Gastroesophageal sphincter (tissue), 3 donors: Measurements from ENCODE around the gene PPARG.

Experiments used
- EP300 ChIP-seq: sonication (generic); formaldehyde crosslinking; IDR thresholded peaks from one replicate; pipeline ENCODE4 v1.6.1; 2017; ENCODE audit warnings: antibody characterized with exemption, mild to moderate bottlenecking
- POLR2A ChIP-seq, 2 donors: fragments of 450-650 bp; IDR thresholded peaks; one replicate each; pipeline ENCODE4 v1.6.1; 2017; ENCODE audit warnings: antibody characterized with exemption in 2 of 2, mild to moderate bottlenecking in 2 of 2, moderate library complexity in 1 of 2
- POLR2AphosphoS5 ChIP-seq: sonication (generic); formaldehyde crosslinking; IDR thresholded peaks from one replicate; pipeline ENCODE4 v1.6.1; 2017; ENCODE audit warnings: antibody characterized with exemption
- TF ChIP-seq, protein P1 (sequence below), 4 experiments: fragments of 200-600 bp in 2 of 4; fragments of 450-650 bp in 2 of 4; sonication (generic) in 1 of 4; IDR thresholded peaks; one replicate each; pipeline ENCODE4 v1.5.1; 2017 to 2019; ENCODE audit warnings: antibody characterized with exemption in 4 of 4, mild to moderate bottlenecking in 2 of 4, moderate library complexity in 2 of 4

DNA sequence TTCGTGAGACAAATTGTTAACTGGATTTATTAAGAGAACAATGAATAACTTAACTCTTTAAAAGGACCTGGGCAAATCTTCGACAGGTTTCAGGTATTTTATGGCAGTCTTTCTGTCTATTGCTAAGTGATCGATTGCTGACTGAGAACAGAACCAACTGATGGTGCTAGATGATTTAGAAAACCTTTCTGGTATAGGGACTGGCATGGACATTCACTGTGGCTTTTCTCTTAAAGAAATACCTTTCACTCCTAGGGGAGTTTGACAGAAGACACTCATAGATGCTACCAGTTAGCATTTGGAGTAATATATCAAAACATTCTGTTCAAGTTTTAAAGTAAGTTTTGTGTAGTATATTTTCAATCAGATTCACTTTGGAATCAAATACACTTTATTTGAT, 654 bp downstream of the PPARG start:
- TF ChIP-seq POLR2A (IDR thresholded peaks at IDR 0.05) = no peak
- TF ChIP-seq, protein P1, sequence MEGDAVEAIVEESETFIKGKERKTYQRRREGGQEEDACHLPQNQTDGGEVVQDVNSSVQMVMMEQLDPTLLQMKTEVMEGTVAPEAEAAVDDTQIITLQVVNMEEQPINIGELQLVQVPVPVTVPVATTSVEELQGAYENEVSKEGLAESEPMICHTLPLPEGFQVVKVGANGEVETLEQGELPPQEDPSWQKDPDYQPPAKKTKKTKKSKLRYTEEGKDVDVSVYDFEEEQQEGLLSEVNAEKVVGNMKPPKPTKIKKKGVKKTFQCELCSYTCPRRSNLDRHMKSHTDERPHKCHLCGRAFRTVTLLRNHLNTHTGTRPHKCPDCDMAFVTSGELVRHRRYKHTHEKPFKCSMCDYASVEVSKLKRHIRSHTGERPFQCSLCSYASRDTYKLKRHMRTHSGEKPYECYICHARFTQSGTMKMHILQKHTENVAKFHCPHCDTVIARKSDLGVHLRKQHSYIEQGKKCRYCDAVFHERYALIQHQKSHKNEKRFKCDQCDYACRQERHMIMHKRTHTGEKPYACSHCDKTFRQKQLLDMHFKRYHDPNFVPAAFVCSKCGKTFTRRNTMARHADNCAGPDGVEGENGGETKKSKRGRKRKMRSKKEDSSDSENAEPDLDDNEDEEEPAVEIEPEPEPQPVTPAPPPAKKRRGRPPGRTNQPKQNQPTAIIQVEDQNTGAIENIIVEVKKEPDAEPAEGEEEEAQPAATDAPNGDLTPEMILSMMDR (IDR thresholded peaks at IDR 0.05) = no peak
- TF ChIP-seq POLR2AphosphoS5 = no peak
- TF ChIP-seq EP300 = no peak
